ENCODE results near the gene SGK1. TPM values are rescaled to one million over a fixed set of nuclear protein-coding genes. Genes with fewer than 3 reads are reported as not detected.

SGK1 gene
- total RNA-seq, 3 donors from 2014 or later (not counting 1 experiment from before 2014, with no cell fraction given), result 31.8 to 89.6 (median 33.3) TPM

GRCh38 chr6:134169871-134170486 is 147.9 kb downstream of the SGK1 start:
- whole genome bisulfite sequencing (ENCODE audit: insufficient coverage), result 95% methylated on average over 23 of the region's 23 CpGs
- Histone ChIP-seq H3K27ac (ENCODE audit: low read length) (no peak overlapping the region), H3K4me3 (ENCODE audit: low read length) (no peak overlapping the region), H3K4me1 (ENCODE audit: control insufficient read depth, insufficient read depth, low read length) (peaks cover 6% of the 10 kb centered on the region), H3K36me3 (ENCODE audit: control insufficient read depth, insufficient read depth, low read length) (peaks cover 22% of the 10 kb centered on the region), H3K27me3 (ENCODE audit: control insufficient read depth, insufficient read depth, low read length) (no peaks in the 10 kb centered on the region), H3K9me3 (ENCODE audit: control insufficient read depth, insufficient read depth, low read length) (no peaks in the 10 kb centered on the region)
- intact Hi-C loops (cut with micrococcal nuclease), result loop anchor here (5.0 to 10.0 kb wide), 2 partner anchors 1015 to 1272 kb away; partner anchors contain the start of gene MYB
- ATAC-seq (no peak), DNase-seq (no peak)
- Mint-ChIP-seq H3K27ac (no peak overlapping the region), H3K27me3 (ENCODE audit: low read depth in 2 of 2) (peaks cover 6 to 7% of the 10 kb centered on the region in 2 donors), H3K36me3 (no peaks in the 10 kb centered on the region), H3K9me3 (no peaks in the 10 kb centered on the region), H3K4me3 (no peak overlapping the region), H3K4me1 (peaks cover 10 to 12% of the 10 kb centered on the region in 2 donors)
- no peak for TF ChIP-seq CTCF (IDR thresholded peaks at IDR 0.05)

GRCh38 chr6:134168590-134169208 is 149.2 kb downstream of the SGK1 start:
- 97% methylated on average over 8 of the region's 8 CpGs for WGBS (ENCODE audit: insufficient coverage)
- no peak overlapping the region for H3K4me3 ChIP-seq (ENCODE audit: low read length)
- intact Hi-C loops (cut with micrococcal nuclease), result no loop called here
- ATAC-seq (no peak), DNase-seq (no peak)
- Mint-ChIP-seq H3K27ac (no peak overlapping the region), H3K4me3 (no peak overlapping the region), H3K27me3 (ENCODE audit: low read depth in 2 of 2) (peaks cover 9 to 10% of the 10 kb centered on the region in 2 donors), H3K9me3 (no peaks in the 10 kb centered on the region), H3K36me3 (no peaks in the 10 kb centered on the region), H3K4me1 (peaks cover 0 to under 1% of the 10 kb centered on the region in 2 donors)
- no peaks in the 10 kb centered on the region for H3K9me3 ChIP-seq (ENCODE audit: control insufficient read depth, insufficient read depth, low read length)
- TF ChIP-seq CTCF (IDR thresholded peaks at IDR 0.05), result no peak
- no peaks in the 10 kb centered on the region for H3K4me1 ChIP-seq (ENCODE audit: control insufficient read depth, insufficient read depth, low read length)
- no peak overlapping the region for H3K27ac ChIP-seq (ENCODE audit: low read length)
- H3K27me3 ChIP-seq (ENCODE audit: control insufficient read depth, insufficient read depth, low read length), result no peaks in the 10 kb centered on the region
- H3K36me3 ChIP-seq (ENCODE audit: control insufficient read depth, insufficient read depth, low read length), result peaks cover 22% of the 10 kb centered on the region

GRCh38 chr6:134166511-134167261 is 151.2 kb downstream of the SGK1 start:
- intact Hi-C loops (cut with micrococcal nuclease), result no loop called here

More at GRCh38 chr6:134166511-134167261, 151.2 kb downstream of the SGK1 start:
- Mint-ChIP-seq H3K27me3 (ENCODE audit: low read depth in 2 of 2) (peaks cover 9 to 10% of the 10 kb centered on the region in 2 donors), H3K4me1 (no peaks in the 10 kb centered on the region), H3K4me3 (no peak overlapping the region), H3K9me3 (no peaks in the 10 kb centered on the region), H3K36me3 (no peaks in the 10 kb centered on the region), H3K27ac (no peak overlapping the region)
- no peaks in the 10 kb centered on the region for H3K27me3 ChIP-seq (ENCODE audit: control insufficient read depth, insufficient read depth, low read length)
- 86% methylated on average over 7 of the region's 7 CpGs for WGBS (ENCODE audit: insufficient coverage)
- H3K36me3 ChIP-seq (ENCODE audit: control insufficient read depth, insufficient read depth, low read length), result peaks cover 18% of the 10 kb centered on the region
- H3K4me1 ChIP-seq (ENCODE audit: control insufficient read depth, insufficient read depth, low read length), result no peaks in the 10 kb centered on the region
- H3K9me3 ChIP-seq (ENCODE audit: control insufficient read depth, insufficient read depth, low read length), result no peaks in the 10 kb centered on the region
- no peak for TF ChIP-seq CTCF (IDR thresholded peaks at IDR 0.05)
- H3K27ac ChIP-seq (ENCODE audit: low read length), result no peak overlapping the region
- ATAC-seq (no peak), DNase-seq (no peak)
- no peak overlapping the region for H3K4me3 ChIP-seq (ENCODE audit: low read length)
